H1 (cell line): Measurements from ENCODE around the gene SEC16A. TPM values are rescaled to one million over a fixed set of nuclear protein-coding genes. Genes with fewer than 3 reads are reported as not detected.
"Not testable (repeated sequence)": the region's sequence is repeated elsewhere in the genome, so short reads cannot be mapped to it uniquely, and the experiment has no call there.

ENCODE experiments used
- CTCF ChIA-PET: fragments of 300-600 bp; sonication (Branson Sonifier 250); formaldehyde crosslinking; loops from one replicate; lab custom pipeline; 2021; ENCODE audit not compliant: partially characterized antibody; lab: Charles Lee
- POLR2A ChIA-PET: fragments of 300-600 bp; sonication (Branson Sonifier 250); formaldehyde crosslinking; loops from one replicate; lab custom pipeline; 2021; ENCODE audit warnings: inconsistent platforms; ENCODE audit not compliant: partially characterized antibody; lab: Charles Lee
- DNase-seq, 2 experiments: peaks; one replicate each; pipeline versions ENCODE4 v3.0.0 to v3.0.0-alpha.2; 2010 to 2022; ENCODE audit warnings: low spot score in 2 of 2, low read depth in 1 of 2, mixed read lengths in 1 of 2
- FAIRE-seq: peaks from 2 replicates; lab custom pipeline; 2011; peaks lifted over from hg19 to GRCh38; lab: Jason Lieb, UNC
- H2AFZ ChIP-seq: 2 replicates; pipeline ENCODE4 v1.8.1; 2012; ENCODE audit warnings: low read length, inconsistent platforms
- H2AK5ac ChIP-seq: 2 replicates; pipeline ENCODE4 v1.6.1; 2013; ENCODE audit warnings: low read depth, low read length
- H2BK120ac ChIP-seq: replicated peaks from 2 replicates; pipeline ENCODE3; 2013; ENCODE audit warnings: low read depth, low read length, inconsistent platforms
- H2BK12ac ChIP-seq: 2 replicates; pipeline ENCODE4 v1.6.1; 2013; ENCODE audit warnings: low read depth, low read length
- H2BK15ac ChIP-seq: 2 replicates; pipeline ENCODE4 v1.6.1; 2013; ENCODE audit warnings: low read length
- H2BK20ac ChIP-seq: 2 replicates; pipeline ENCODE4 v1.6.1; 2013; ENCODE audit warnings: low read length
- H2BK5ac ChIP-seq: 2 replicates; pipeline ENCODE4 v1.6.1; 2013; ENCODE audit warnings: low read depth, low read length
- H3K14ac ChIP-seq: 2 replicates; pipeline ENCODE4 v1.6.1; 2013; ENCODE audit warnings: inconsistent platforms; ENCODE audit not compliant: insufficient read length
- H3K18ac ChIP-seq: 2 replicates; pipeline ENCODE4 v1.6.1; 2013; ENCODE audit warnings: low read length; ENCODE audit errors: extremely low read depth
- H3K23ac ChIP-seq: 2 replicates; pipeline ENCODE4 v1.6.1; 2013; ENCODE audit warnings: inconsistent platforms; ENCODE audit not compliant: insufficient read length
- H3K23me2 ChIP-seq: 2 replicates; pipeline ENCODE4 v1.6.1; 2013; ENCODE audit warnings: low read depth, low read length
- H3K27ac ChIP-seq: 2 replicates; pipeline ENCODE4 v1.6.1; 2011; ENCODE audit warnings: low read depth, low read length, inconsistent platforms
- H3K27me3 ChIP-seq, 4 experiments: replicated peaks in 1 of 4; 1 replicate in 1 of 4; 2 replicates in 3 of 4; pipeline versions ENCODE4 v1.6.1 to v1.8.1; 2011 to 2013; ENCODE audit warnings: low read length in 3 of 4, mild to moderate bottlenecking in 3 of 4, inconsistent platforms in 2 of 4, mixed read lengths in 2 of 4, moderate library complexity in 1 of 4; ENCODE audit not compliant: control insufficient read depth in 3 of 4, insufficient read depth in 3 of 4; ENCODE audit errors: extremely low read depth in 1 of 4
- H3K36me3 ChIP-seq, 4 experiments: 2 replicates each; pipeline versions ENCODE4 v1.6.1 to v1.8.1; 2011 to 2013; ENCODE audit warnings: mild to moderate bottlenecking in 4 of 4, low read length in 3 of 4, moderate library complexity in 2 of 4, control low read depth in 1 of 4, inconsistent platforms in 1 of 4; ENCODE audit not compliant: insufficient read depth in 4 of 4, control insufficient read depth in 2 of 4
- H3K4ac ChIP-seq: replicated peaks from 2 replicates; pipeline ENCODE3; 2013; ENCODE audit warnings: low read length, low read depth, mixed read lengths, inconsistent platforms; ENCODE audit not compliant: insufficient read length
- H3K4me1 ChIP-seq, 4 experiments: replicated peaks in 1 of 4; 1 replicate in 1 of 4; 2 replicates in 3 of 4; pipeline versions ENCODE4 v1.6.1 to v1.8.1; 2011 to 2013; ENCODE audit warnings: low read length in 3 of 4, inconsistent platforms in 2 of 4, mixed read lengths in 1 of 4; ENCODE audit not compliant: insufficient read depth in 4 of 4, control insufficient read depth in 3 of 4
- H3K4me2 ChIP-seq, 2 experiments: 2 replicates each; pipeline versions ENCODE4 v1.6.1 to v1.8.1; 2011 to 2013; ENCODE audit warnings: low read depth in 2 of 2, low read length in 2 of 2, control low read depth in 1 of 2, inconsistent platforms in 1 of 2, mild to moderate bottlenecking in 1 of 2; ENCODE audit not compliant: insufficient read depth in 1 of 2
- H3K4me3 ChIP-seq, 4 experiments: fragments of 200-600, 300-600 bp in 1 of 4; sonication (generic), shearing (Covaris generic), sonication (Bioruptor Twin) in 1 of 4; 2 replicates each; pipeline versions ENCODE4 v1.5.1 to v1.8.1; 2011 to 2016; ENCODE audit warnings: low read length in 4 of 4, low read depth in 3 of 4, control low read depth in 2 of 4, inconsistent platforms in 2 of 4, mild to moderate bottlenecking in 2 of 4, mixed read lengths in 1 of 4, moderate library complexity in 1 of 4; ENCODE audit not compliant: insufficient read depth in 2 of 4; ENCODE audit errors: extremely low read depth in 1 of 4
- H3K56ac ChIP-seq: replicated peaks from 2 replicates; pipeline ENCODE3; 2013; ENCODE audit warnings: low read depth, mild to moderate bottlenecking, mixed read lengths, low read length, inconsistent platforms; ENCODE audit not compliant: insufficient read length
- H3K79me1 ChIP-seq: 2 replicates; pipeline ENCODE4 v1.6.1; 2013; ENCODE audit warnings: low read depth, low read length, control low read depth
- H3K79me2 ChIP-seq, 2 experiments: 2 replicates each; pipeline versions ENCODE4 v1.6.1 to v1.8.1; 2012 to 2013; ENCODE audit warnings: low read length in 2 of 2, mild to moderate bottlenecking in 2 of 2, inconsistent platforms in 1 of 2; ENCODE audit not compliant: insufficient read depth in 2 of 2, control insufficient read depth in 1 of 2
- H3K9ac ChIP-seq, 4 experiments: replicated peaks in 1 of 4; 1 replicate in 1 of 4; 2 replicates in 3 of 4; pipeline versions ENCODE4 v1.6.1 to v1.8.1; 2011 to 2013; ENCODE audit warnings: low read depth in 3 of 4, low read length in 3 of 4, control low read depth in 2 of 4, mild to moderate bottlenecking in 2 of 4, moderate library complexity in 2 of 4, inconsistent platforms in 1 of 4; ENCODE audit errors: extremely low read depth in 1 of 4
- H3K9me3 ChIP-seq, 2 experiments: 2 replicates each; pipeline versions ENCODE4 v1.6.1 to v1.8.1; 2012 to 2013; ENCODE audit warnings: mild to moderate bottlenecking in 2 of 2, moderate library complexity in 2 of 2, control low read depth in 1 of 2, inconsistent platforms in 1 of 2, low read depth in 1 of 2, low read length in 1 of 2, mixed read lengths in 1 of 2; ENCODE audit not compliant: insufficient read depth in 2 of 2
- H4K20me1 ChIP-seq, 2 experiments: replicated peaks in 1 of 2; 2 replicates each; pipeline versions ENCODE3 to v1.8.1; 2011 to 2013; ENCODE audit warnings: inconsistent platforms in 2 of 2, low read length in 2 of 2, mild to moderate bottlenecking in 1 of 2; ENCODE audit not compliant: insufficient read depth in 2 of 2, control insufficient read depth in 1 of 2
- H4K5ac ChIP-seq: 2 replicates; pipeline ENCODE4 v1.6.1; 2013; ENCODE audit warnings: low read length, low read depth, mixed read lengths, inconsistent platforms; ENCODE audit not compliant: insufficient read length
- H4K8ac ChIP-seq: 2 replicates; pipeline ENCODE4 v1.8.0; 2013; ENCODE audit warnings: mild to moderate bottlenecking, moderate library complexity, low read length, inconsistent platforms; ENCODE audit not compliant: insufficient read depth; ENCODE audit errors: extremely low read depth
- H4K91ac ChIP-seq: replicated peaks from 2 replicates; pipeline ENCODE3; 2013; ENCODE audit warnings: low read length, mixed read lengths, inconsistent platforms; ENCODE audit not compliant: insufficient read length
- WGBS, 2 experiments: shearing (Covaris generic) in 1 of 2; methylation state at CpG; one replicate each; pipeline versions ENCODE4 v1.1.6 to v1.1.7; 2013 to 2015; ENCODE audit warnings: low lambda C conversion rate in 2 of 2, mixed read lengths in 2 of 2, inconsistent platforms in 1 of 2, low coverage in 1 of 2, missing lambda C conversion rate in 1 of 2; ENCODE audit not compliant: insufficient replicate concordance in 2 of 2, insufficient coverage in 1 of 2, insufficient read length in 1 of 2; ENCODE audit errors: extremely low coverage in 1 of 2, missing lambda C conversion rate in 1 of 2; 5-methylcytosine and 5-hydroxymethylcytosine counted together
- polyA plus RNA-seq, 7 experiments: library from polyadenylated mRNA; depleted of rRNA in 3 of 7; stranded (reverse) in 5 of 7; unstranded in 2 of 7; fragments of >200 nt in 5 of 7; fragments of 200-250 nt in 2 of 7; gene quantifications; 1 replicate in 5 of 7; 2 replicates in 1 of 7; 4 replicates in 1 of 7; pipeline versions ENCODE4 v1.2.1 to v1.2.3, GENCODE V29; 2011 to 2013; ENCODE audit warnings: missing spikeins in 2 of 7, mixed read lengths in 2 of 7
- total RNA-seq: library from RNA; stranded (reverse); fragmentation: NEBNext Ultra II Directional; extraction: Animal tissue kit (Norgen Biotek cat#: 25700); gene quantifications from 2 replicates; pipeline ENCODE4 v1.2.1, GENCODE V29; 2021

Gene SEC16A
- total and polyA plus RNA-seq, 2 of the 8 experiments (the other 6 are each of a cell fraction or from before 2014, with no cell fraction given) = 21.6 to 49.0 TPM

GRCh38 chr9:136425367-136425766 lies 57.5 kb downstream of the SEC16A start:
- not testable (repeated sequence) for H3K4me2 ChIP-seq, H2BK15ac ChIP-seq, H3K18ac ChIP-seq, H2BK20ac ChIP-seq, H3K23ac ChIP-seq, H3K23me2 ChIP-seq, H2BK120ac ChIP-seq, H2AK5ac ChIP-seq, H4K20me1 ChIP-seq, H3K14ac ChIP-seq, H3K27me3 ChIP-seq, DNase-seq, H4K91ac ChIP-seq, H2AFZ ChIP-seq, H3K4me3 ChIP-seq, FAIRE-seq, H4K8ac ChIP-seq, H3K79me2 ChIP-seq, H3K4ac ChIP-seq, H3K4me1 ChIP-seq, H3K9me3 ChIP-seq, H3K56ac ChIP-seq, H2BK5ac ChIP-seq, H2BK12ac ChIP-seq, H3K27ac ChIP-seq, H3K79me1 ChIP-seq, H3K9ac ChIP-seq, H4K5ac ChIP-seq
- ChIA-PET CTCF (interaction anchor here (0.6 to 2.3 kb wide), 6 partner anchors 9 to 40 kb away, joined by 3 to 12 read pairs (median 5); no protein-coding TSS in a partner anchor), POLR2A (interaction anchor here (0.9 to 4.0 kb wide), 17 partner anchors 9 to 146 kb away, joined by 3 to 26 read pairs (median 3); partner anchors contain the start of genes ENTR1 and PMPCA)
- 93% methylated on average over 7 of the region's 7 CpGs; no CpG with 5 or more reads in 1 of the 2 experiments for WGBS, 2 experiments
- H3K36me3 ChIP-seq = peaks cover 16 to 33% (median 28%) of the 10 kb centered on the region in 4 experiments; a peak in 7 of 8 replicates
